ENCODE results near the gene DDIAS.
"Not testable (repeated sequence)": the region's sequence is repeated elsewhere in the genome, so short reads cannot be mapped to it uniquely, and the experiment has no call there.

Gene DDIAS

DNA sequence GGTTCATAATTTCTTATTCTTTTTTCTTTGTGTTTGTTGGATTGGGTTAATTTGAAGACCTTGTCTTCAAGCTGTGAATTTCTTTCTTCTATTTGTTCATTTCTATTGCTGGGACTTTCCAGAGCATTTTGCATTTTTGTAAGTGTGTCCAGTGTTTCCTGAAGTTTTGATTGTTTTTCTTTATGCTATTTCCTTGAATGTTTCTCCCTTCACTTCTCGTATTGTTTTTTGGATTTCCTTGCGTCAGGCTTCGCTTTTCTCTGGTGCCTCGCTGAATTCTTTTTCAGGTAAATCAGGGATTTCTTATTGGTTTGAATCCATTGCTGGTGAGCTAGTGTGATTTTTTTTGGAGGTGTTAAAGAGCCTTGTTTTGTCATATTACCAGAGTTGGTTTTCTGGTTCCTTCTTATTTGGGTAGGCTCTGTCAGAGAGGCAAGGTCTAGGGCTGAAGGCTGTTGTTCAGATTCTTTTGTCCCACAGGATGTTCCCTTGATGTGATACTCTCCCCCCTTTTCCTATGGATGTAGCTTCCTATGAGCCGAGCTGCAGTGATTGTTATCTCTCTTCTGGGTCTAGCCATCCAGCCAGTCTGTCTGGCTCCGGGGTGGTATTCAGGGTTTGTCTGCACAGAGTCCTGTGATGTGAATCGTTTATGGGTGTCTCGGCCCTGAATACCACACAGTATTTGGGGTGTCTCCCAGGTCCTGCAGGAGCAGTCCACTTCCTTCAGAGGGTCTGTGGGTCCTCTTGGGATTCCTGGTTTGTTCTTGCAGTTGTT lies 21.0 kb downstream of the DDIAS start:
- not testable (repeated sequence) for DNase-seq

DNA sequence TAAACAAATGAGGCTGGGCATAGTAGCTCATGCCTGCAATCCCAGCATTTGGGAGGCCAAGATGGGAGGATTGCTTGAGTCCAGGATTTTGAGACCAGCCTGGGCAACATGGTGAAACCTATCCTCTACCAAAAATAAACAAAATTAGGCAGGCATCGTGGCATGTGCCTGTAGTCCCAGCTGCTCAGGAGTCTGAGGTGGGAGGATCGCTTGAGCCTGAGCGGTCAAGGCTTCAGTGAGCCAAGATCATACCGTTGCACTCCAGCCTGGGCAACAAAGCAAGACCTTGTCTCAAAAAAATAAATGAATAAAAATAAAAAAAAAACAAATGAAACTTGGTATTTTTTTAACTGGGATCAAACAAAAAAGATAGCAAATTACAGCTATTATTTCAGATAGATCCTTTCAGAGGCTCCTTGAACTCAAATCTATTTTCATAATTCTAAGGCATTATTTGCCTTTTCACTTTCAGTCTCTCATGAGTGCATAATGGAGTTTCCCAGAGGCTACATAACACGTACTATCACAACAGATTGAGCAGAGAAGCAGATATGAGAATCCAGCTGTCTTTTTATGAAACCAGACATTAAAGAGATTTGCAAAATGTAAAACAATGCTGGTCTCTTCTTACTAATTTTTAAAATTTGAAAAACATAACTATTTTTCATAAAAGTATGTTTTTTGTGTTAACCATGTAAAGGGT lies 23.1 kb downstream of the DDIAS start:
- no peak for DNase-seq

DNA sequence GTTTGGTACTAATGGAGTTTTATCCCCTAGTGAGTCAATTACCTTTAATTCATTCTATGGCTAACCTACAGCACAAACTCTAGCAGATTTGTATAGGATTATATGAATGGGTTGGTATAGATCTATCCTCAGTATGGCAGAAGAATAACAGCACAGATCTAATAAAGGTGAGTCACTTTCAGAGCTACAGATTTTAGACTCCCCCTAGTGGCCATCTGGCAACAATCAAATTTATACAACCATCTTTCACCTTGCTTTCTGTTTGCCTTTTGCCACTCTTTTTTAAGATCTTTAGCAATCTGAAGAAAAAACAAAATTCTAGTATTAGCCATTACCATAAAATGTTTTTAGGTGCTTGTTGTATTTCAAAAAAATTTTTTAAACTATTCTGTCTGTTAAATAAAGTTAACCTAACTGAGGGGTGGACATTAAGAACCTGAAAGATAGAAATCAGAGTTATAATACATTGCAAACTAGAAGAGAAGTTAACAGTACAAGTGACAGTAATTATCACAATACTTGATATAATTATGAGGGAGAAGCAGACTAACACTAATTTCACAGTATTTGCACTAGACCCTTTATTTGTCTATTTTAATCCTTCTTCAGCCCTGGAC lies 25.8 kb downstream of the DDIAS start:
- DNase-seq: peak; percentile 70

- DNase-seq: no peak
Measured at GRCh38 chr11:82929121-82929520, 27.6 kb downstream of the DDIAS start.

DNA sequence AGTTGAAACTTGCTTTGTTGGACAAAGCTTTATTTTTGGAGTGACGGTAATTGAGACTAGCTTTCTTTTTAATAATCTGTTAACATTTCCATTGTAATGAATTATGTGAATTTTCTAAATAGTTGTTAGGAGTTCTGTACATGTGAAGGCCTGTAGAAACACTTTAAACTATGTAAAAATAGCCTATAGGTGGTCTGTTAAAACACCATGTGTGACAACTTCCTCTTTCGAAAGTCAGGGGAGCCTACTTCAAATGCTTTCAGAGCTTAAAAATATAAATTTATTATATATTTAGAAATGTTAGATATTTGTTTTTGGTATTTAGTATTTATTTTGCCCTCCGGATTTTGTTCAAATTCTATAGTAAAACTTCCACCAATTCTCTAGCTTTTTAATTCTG lies 28.7 kb downstream of the DDIAS start:
- no peak for DNase-seq

DNA sequence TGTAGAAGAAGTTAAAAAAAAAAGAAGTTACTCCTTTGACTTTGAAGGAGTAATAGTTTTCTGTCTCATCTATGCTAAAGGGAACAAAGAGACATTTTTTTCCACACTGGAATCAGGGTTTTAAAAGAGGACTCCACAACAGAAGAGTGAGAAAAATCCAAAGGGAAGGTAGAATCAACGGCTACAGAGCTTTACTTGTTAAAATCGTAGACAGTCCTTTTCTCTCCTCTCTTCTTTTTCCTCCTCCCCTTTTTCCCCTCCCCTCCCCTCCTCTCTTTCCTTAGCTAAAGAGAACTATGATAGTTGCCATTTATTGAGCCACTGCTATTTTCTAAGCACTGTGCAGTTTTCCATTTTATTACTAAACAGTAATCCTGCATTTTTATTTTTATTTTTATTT lies 29.2 kb downstream of the DDIAS start:
- DNase-seq: no peak

- peak; percentile 32 for DNase-seq
Measured at GRCh38 chr11:82932564-82932963, 31.0 kb downstream of the DDIAS start.

DNA sequence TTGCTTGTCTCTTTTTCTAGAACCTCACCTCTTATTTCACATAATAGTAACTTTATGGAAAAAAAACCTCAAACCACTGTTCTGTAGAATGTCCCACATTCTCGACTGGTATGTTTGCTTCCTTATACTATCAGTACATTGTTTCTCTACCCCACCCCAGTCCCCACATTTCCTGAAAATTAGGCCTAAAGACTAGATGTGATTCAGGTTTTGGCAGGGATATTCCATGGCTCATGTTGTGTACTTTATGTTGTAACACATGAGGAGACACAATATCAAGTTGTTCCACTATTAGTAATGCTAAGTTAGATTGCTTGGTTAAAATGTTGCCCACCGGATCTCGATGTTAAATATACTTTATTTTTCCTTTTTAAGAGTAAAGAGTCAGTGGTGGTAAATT lies 34.7 kb downstream of the DDIAS start:
- DNase-seq: no peak

- DNase-seq: no peak
Measured at GRCh38 chr11:82937554-82937953, 36.0 kb downstream of the DDIAS start.

DNA sequence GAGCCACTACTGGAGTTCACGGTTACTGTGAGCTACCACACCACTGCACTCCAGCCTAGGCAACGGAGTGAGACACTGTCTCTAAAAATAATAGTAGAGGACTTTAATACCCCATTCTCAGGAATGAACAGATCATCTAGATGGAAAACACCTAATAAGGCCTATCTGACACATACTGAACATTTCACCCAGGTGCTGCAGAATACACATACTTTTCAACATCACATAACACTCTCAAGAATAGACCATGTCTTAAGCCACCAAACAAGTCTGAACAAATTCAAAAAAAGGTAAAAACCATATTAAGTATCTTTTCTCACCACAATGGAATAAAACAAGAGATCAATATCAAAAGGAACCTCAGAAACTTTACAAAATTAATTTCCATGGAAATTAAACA lies 37.9 kb downstream of the DDIAS start:
- DNase-seq: no peak

DNA sequence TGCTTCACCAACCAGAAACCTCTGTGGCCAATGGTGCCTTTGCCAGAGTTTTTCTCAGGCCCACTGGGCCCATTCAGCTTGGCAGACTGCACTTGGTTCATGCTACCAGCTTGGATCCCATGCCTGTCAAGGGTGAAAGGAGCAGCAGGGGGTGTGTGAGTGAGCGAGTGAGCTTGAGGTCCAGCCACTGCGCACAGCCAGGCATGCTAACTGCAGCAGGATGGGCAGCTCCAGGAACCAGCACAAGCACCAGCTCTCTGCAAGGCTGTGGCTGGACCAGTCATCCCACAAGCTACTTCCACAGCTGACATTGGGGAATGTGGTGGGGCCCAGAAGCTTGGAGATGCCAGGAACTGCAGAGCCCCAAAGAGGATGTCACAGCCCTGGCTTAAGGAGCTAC lies 40.8 kb downstream of the DDIAS start:
- DNase-seq: no peak

GRCh38 chr11:82943430-82943829 lies 41.9 kb downstream of the DDIAS start:
- DNase-seq: not testable (repeated sequence)

DNA sequence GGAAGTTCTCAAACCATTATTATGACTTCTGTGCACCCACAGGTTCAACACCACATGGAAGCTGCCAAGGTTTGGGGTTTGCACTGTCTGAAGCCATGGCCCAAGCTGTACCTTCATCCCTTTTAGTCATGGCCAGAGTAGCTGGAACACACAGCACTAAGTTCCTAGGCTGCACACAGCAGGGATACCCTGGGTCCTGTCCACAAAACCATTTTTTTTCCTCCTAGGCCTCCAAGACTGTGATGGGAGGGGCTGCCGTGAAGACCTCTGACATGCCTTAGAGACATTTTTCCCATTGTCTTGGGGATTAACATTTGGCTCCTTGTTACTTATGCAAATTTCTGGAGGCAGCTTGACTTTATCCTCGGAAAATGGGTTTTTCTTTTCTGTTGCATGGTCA lies 42.7 kb downstream of the DDIAS start:
- DNase-seq: no peak

- DNase-seq: not testable (repeated sequence)
Measured at GRCh38 chr11:82945041-82945440, 43.5 kb downstream of the DDIAS start.

GRCh38 chr11:82945682-82946081 lies 44.1 kb downstream of the DDIAS start:
- no peak for DNase-seq

DNA sequence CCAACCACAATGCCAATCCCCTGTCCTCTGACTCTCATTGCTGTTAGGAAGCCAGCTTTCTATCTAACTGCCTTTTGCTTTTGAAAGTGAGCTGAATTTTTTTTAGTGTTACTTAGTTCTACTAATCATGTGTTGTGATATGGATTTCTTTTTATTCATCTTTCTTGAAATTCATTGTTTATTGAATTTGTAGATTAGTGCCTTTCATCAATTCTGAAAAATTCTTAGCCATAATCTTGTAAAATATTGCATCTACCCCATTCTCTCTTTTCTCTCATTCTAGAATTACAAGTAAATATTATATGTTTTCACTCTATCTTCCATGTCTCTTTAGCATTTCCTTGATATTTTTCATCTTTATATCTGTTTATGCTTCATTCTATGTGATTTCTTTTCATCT lies 47.8 kb downstream of the DDIAS start:
- no peak for DNase-seq

GRCh38 chr11:82950502-82950901 lies 49.0 kb downstream of the DDIAS start:
- DNase-seq: not testable (repeated sequence)

- DNase-seq: not testable (repeated sequence)
Measured at GRCh38 chr11:82955736-82956453, 54.4 kb downstream of the DDIAS start.

GRCh38 chr11:82959987-82960778 lies 58.6 kb downstream of the DDIAS start:
- DNase-seq: no peak

- no peak for DNase-seq
Measured at GRCh38 chr11:82960779-82961143, 59.2 kb downstream of the DDIAS start.

- DNase-seq: not testable (repeated sequence)
Measured at GRCh38 chr11:82962021-82962420, 60.5 kb downstream of the DDIAS start.

- DNase-seq: no peak
Measured at GRCh38 chr11:82967381-82967780, 65.8 kb downstream of the DDIAS start.

DNA sequence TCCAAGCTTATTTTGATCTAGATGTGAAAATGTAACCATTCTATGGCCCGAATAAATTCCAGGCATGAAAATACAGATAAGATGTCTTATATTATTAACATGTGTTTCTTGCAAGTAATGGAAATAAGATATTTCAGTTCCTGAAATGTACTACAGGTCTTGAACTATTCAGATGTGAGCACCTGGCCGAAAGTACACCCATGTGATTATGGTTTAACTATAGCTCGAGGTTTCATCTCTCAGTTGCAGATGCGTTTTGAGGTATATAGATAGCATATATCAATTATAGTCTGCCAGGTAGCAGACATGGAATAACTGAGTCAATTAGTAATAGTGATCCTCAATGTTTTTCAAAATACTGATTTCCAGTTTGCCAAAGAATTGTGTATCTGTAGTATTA lies 68.3 kb downstream of the DDIAS start:
- DNase-seq: no peak

Data from hematopoietic multipotent progenitor cell treated with erythropoietin and hydrocortisone succinate and interleukin-3 and kit ligand, for 8 days (in vitro differentiated cells).